GM20431 (cell line): ENCODE results near the gene ANKRD44.

Experiments
- in situ Hi-C: fragments of 300-500 bp; cut with MseI, MboI; formaldehyde crosslinking; loops from one replicate; pipeline ENCODE4 v1.15.0; 2020; ENCODE audit warnings: low sequenced_read_pairs; ENCODE audit not compliant: unreplicated experiment

ANKRD44 gene

DNA sequence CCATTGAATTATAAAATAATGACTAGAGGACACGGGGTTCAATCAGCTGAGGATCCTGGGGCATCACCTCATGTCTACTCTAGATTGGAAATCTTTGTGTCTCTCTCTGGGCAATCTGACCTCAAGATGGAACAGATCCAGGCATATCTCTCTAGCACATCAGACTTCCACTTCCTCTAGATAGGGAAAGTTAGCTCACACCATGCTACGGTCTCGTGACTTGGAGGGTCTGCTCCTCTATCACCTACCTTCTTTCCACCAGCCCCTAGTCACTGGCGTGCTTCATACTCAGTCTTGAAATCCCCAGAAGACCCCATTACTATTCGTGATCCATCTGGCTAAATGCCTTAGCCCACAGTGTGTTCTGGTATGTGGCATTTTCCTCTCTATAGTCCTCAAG is 148.8 kb downstream of the ANKRD44 start:
- in situ Hi-C loops: no loop called here

DNA sequence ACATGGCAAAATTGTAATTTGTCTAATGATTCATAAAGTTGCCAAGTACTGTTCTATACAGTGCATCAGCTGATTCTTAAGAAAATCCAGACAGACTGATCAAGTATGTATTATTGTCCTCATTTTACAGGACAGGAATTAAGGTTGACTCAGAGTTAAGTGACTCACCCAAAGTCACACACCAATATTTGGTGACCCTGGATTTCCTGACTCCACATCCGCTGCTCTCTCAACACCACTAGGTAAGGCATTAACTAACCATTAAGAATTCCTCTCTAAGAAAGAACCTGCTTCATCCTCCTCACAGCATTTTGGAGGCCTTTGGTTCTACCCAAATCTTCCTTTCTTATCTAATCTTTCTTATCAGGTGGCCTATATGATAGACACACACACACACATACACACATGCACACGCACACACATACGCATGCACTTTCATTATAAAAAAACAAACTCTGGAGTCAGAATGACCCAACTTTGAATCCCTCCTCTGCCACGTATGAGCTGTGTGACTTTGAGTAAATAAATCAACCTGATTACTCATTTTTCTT is 150.8 kb downstream of the ANKRD44 start:
- in situ Hi-C loops: no loop called here

DNA sequence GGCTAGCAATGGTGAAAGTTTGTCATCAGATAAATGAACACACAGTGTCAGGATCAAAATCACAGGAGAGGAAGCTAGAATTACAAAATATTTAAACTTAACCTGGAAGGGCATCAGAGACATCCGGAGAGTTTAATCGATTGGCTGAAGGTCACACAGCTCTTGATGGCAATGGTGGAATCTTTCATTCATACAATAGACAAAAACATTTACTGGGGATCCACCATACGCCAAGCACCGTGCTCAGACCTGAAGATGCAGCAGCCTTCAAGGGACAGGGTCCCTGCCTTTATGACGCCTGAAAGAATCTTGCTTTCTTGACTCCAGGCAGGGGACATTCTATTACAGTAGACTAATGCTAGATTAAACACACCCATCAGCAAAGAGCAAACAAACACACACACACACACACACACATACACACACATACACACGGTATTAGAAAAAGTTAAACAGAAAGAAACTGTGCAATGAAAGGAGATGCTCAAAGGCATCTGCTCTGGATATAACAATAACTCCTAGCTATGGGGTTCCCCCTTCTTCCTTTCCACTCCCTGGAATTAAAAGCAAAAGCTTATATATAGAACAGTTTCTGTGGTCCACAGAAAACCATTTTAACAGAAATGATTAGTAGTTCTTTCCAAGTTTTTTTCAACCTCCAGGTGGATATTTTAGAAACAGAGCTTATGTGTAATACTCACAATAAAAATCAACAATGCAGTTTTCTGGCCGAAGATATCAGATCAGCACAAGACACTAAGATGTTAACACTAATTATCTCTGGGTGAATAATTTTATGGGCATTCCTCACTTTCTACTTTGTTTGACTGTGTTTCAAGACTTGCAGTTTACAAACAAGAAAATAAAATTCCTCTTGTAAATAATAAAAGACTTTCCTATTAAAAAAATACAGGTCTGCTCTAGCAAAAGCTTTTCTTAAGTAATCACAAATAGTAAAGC is 151.7 kb downstream of the ANKRD44 start:
- in situ Hi-C loops: no loop called here

DNA sequence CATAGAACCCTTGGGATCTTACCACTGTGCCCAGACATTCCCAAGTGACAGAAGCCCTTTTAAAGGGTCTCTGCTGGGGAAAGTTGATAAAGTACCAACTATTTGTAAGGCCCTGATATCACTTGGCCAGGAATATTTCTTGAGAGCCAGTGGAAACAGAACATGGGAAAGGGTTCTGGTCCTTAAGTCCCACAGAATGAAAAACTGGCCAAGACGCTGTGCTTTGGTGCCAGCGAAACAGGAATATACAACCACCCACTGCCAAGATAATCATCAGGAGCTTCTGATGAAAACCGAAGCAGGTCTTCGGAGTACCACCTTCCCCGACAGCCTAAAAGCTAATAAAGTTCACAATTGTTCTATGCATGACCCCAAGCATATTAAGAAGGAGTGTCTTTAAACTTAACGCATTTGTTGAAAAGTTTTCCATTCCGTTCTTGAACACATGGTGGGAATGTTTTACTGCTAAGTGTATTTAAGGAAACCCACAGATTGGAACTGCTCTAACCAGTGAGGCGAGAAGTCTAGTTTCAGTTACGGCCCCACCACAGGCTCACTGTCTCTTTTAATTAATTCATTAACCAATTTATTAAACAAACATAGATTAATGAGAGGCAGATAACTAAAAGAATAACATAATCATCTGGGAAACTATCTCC is 152.6 kb downstream of the ANKRD44 start:
- in situ Hi-C loops: no loop called here

DNA sequence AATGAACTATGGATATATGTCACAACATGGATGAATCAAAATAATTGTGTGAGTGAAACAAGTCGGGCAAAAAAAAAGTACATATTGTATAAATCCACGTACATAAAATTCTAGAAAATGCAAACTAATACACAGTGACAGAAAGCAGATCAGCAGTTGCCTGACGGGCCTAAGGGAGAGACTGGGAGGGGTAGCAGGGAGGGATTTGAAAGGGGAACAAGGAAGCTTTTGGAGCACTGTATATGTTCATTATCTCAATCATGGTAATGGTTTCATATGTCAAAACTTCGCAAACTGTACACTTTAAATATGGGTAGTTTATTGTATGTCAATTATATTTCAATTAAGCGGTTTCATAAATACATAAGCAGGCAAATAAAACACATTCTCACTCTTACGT is 153.8 kb downstream of the ANKRD44 start:
- in situ Hi-C loops: no loop called here

DNA sequence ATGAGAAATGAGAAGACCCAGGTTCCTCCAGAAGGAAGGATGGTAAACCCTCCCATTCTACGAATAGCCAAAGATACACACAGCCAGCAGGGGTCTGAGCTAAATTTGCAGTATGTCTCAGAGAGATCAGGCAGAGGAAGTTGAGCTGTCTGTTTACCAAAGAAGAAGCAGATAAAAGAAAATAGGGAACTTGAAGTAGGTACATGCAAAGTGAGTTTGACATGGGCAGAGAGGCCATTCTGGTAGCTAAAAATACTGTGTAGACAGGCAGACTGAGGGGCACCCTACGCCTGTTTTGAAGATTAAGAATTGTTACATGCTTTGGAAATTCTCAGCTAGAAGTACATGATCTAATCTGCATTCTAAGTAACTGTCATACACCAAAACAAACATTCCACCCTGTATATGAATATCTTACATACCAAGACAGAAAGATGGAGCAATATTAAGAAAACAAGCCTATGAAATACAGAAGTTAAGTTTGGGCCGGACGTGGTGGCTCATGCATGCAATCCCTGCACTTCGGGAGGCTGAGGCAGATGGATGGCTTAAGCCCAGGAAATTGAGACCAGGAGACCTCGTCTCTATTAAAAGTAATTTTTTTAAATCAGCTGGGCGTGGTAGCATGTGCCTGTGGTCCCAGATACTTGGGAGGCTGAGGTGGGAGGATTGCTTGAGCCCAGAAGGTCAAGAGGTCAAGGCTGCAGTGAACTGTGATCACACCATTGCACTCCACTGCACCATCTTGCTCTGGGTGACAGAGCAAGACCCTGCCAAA is 157.9 kb downstream of the ANKRD44 start:
- in situ Hi-C loops: no loop called here

DNA sequence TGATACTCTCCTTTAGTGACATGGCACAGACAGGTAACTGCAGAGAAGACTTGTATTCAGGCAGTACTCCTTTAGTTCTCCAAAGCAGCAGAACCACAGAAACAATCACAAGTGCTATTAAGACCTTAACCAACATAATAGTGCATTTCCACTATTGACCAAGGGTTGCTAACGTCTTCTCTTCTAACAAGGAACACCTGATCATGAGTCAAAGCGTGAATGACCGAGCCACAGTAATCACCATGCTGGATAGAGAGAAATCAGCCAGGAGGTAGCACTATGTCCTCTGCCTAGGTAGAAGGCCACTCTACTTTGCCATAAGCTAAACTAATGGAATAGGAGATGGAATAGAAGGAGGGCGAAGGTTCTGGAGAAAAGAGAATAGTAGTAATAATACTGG is 161.0 kb downstream of the ANKRD44 start:
- in situ Hi-C loops: no loop called here

DNA sequence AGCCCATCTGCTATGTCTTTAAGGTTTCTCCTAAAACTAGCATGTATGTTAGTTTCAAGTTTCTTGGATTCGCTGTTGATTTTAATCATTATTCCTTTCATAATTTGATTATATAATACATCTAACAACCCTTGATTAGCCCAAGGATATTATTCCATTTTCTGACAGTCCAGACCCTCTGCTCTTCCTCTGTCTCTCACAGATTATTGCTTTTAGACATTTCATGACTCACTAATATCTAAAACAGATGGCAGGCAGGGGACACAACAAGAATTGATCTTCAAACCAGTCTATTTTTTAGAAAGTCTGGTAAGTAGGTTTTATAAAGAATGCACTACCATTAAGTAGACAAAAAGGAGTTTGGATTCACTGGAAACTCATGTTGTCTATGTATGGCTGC is 162.2 kb downstream of the ANKRD44 start:
- in situ Hi-C loops: no loop called here

DNA sequence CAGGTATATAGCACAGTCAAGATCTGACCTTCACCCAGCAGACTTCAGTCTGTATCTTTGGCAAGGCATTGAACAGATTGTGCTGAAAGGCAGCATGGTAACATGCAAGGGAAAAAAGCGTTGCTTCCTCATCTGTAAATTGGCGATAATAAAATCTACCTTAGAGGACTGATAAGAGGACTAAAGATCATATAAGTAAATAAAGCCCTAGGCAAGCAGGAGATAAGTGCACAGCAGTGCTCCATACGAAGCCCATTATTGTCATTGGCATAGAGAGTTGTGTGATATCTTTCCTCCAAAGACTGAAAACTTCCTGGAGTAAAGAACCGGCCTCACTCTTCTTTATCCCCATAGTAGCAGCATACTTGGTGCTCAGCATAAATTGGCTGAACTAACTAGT is 162.6 kb downstream of the ANKRD44 start:
- in situ Hi-C loops: no loop called here

DNA sequence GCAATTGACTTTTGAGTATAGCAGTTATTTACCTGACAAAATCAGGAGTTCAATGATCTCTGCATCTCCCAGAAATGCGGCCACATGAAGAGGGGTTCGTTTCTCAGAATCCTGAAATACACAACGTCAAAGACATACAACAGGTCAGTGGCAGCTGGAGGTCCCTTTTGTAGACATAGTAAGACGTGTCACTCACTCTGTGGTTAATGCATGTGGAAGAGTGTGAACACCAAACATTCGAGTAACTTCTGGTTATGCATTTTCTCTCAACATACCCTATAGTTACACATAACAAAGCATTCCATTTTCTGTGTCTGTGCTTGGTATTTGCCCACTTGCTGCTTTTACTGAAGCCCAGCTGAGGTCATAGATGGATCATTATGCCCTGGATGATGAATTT is 163.6 kb downstream of the ANKRD44 start:
- in situ Hi-C loops: no loop called here

DNA sequence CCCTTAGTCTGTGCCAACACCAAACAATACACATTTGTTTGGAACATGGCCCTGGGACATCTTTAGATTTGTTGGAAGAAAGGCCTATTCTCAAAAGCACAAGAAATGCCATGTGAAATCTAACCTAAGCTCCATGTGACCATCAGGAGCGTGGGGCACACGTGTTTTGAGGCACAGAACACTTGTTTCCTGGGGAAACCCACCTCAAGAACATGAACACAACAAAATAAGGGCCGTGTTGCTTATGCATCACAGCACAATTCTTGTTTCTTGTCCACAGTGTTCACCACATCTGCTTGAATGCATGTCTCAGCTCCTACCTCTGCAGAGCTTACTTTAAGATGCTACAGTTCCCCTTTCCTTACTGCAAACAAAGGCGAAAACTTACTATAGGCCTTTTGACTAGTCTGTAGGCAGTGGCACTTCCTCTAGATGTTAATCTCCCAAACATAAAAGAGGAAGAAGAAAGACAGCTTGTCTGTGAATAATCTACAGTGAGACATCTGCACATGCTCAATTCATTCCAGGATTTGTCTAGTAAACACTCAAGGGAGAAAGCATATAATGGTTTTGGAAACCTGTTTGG is 165.0 kb downstream of the ANKRD44 start:
- in situ Hi-C loops: no loop called here

DNA sequence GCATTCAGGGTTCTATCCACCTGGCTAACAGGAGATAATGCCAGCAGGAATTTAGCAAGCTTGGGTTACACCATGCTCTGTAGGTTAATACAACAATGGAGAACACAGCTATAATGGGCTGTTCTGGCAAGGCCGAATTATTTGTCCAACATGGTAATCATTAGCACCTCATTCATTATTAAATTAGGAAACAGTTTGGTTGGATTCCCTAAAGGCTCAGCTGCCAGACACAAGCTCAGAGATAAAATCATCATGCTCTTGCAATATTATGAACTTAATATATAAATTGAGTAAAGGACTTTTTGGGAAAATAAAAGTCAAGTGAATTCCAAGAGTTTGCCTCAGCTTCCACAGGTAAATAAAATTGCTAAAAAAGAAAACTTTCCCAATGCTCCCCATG is 166.4 kb downstream of the ANKRD44 start:
- in situ Hi-C loops: no loop called here

DNA sequence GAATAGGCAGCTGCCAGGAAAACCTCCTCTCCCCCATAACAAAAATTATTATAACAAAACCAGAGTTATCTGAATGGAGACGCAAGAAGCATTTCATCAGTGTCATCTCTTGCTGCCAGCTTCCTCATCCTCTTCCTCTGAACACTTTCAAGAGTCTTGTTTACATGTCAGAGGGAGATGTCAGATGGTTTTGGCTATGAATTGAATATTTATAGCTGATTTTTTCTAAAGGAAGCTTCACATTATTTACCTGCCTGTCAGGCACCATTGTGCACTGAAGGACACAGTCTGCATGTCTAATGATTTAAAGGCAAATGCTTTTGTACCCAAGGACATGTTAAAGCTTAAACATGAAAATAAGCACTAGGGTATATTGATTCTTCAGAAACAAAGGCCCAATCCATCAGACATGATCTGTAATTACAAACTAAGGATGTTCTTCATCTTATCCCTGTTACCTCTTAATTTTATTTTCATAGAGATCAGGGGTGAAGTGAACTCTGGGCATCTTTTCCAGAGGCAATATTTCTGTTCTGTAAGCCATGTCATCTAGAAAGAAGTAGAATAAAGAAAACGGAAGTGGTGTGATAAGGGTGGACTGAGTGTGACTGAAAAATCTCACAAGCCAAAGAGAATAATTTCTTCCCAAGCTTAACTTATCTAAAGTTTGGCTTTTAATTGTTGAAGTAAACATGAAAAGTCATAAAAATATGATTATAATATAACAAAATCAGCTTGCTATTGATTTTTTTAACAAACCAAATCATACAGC is 168.7 kb downstream of the ANKRD44 start:
- in situ Hi-C loops: no loop called here

DNA sequence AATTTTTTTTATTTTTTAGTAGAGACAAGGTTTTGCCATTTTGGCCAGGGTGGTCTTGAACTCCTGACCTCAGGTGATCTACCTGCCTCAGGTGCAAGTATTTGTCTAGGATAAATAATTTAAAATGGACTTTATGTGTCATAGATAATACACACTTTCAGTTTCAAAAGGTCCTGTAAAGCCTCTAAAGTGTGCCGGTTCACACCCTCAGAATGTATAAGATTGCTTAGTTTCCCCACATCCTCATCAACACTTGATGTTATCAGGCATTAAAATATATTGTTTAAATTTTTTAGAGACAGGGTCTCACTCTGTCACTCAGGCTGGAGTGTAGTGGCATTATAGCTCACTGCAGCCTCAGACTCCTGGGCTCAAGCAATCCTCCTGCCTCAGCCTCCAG is 170.5 kb downstream of the ANKRD44 start:
- in situ Hi-C loops: no loop called here

DNA sequence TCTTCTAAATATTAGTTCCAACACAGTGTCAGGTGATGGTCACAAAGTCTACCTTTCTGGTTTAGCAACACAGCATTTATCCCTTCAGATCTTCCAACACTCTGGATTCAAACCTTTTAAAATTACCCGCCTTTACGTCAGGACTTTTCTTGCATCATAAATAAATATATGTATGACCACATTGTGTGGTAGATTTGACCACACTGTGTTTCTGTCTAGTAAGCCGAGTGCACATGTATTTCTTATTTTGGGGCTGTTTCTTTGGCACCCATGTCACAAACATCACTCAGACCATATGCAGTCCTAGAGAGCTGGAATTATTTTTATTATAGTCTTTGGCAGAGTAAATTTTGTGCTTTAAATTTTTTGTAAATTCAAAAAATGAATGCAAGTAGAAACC is 172.1 kb downstream of the ANKRD44 start:
- in situ Hi-C loops: no loop called here

DNA sequence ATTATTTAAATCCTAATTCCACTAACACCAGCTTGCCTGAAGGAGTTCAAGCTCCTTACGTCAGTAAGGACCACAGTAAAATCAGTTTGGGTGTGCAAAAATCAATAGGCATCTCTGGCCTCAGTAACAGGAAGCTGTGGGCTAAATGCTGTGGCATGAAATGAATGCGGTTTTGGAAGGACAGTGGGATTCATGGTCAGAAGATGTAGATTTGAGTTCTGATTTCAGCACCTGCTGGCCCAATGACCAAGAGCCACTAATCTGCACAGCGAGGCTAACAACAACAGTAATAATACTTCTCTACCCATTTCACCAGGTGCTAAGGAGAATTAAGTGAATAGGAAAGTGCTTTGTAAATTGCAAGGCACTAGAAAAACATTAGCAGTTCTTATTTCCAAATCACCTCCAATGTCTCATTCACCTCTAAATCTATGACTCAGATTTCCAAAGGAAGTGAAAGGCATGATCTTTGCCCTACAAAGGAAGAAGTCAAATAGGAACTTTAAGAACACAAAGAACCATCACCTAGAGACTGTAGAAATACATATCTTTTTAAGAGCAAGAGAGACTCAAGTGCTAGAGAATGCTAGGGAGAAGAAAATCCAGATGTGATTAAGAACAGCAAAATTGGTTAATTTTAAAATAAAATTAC is 172.6 kb downstream of the ANKRD44 start:
- in situ Hi-C loops: no loop called here

DNA sequence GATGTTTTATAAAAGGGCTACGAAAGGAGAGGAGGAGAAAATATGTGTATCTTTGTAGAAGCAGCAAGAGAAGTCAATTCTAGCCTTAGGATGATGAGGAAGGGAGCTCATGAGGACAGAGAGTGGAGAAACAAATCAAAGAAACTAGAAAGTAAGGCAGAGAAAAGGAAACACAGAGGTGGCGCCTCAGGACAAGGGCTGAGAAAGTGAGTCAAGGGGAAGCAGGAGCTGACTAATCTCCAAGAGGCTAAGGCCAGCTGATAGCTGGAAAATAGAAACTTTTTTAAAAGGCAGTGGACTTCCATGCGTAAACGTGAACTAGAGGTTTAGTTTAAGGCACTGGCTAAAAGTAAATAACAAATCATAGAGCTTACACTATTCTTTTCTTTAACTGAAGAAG is 173.3 kb downstream of the ANKRD44 start:
- in situ Hi-C loops: no loop called here

DNA sequence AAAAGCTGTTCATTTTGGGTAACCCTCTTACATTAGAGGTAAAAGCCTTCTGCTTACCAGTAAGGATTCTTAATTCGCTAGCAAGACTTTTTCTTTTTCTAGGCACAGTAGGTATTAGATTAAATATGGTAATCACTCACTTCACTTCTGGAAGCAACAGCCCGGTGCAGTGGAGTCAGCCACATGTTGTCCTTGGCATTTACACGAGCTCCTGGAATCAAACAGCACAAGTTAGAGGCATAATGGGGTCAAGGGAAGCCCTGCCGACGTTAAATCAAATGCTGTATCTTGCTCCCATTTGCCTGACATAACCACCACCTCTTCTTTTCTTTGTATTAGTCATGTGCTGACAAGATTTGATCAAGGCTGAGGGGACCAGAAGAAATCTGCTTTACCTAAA is 174.1 kb downstream of the ANKRD44 start:
- in situ Hi-C loops: no loop called here

DNA sequence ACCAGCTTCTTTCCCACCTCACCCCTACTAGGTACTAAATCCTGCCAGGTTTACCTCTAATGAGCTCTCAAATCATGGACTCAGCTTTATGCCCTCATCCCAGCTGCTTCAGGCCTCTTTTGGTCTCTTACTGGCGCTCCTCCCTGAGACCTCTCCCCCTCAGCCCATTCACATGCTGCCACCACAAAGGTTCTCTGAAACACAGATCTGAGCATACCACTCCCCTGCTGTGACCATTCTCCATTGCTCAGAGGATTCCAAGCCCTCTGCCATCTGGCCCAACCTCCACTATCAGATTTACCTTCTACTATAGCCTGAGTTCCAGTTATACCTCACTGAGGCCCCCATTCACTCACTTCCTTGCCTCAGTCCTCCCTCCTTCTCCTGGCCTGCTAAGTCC is 174.8 kb downstream of the ANKRD44 start:
- in situ Hi-C loops: no loop called here
